ENCODE data around the gene USP32.

GRCh38 chr17:60359415-60359814 lies 32.5 kb downstream of the USP32 start:
- TF ChIP-seq POLR2A (IDR thresholded peaks at IDR 0.05; ENCODE audit: low read depth, low read length) (no peak), POLR2AphosphoS5 (IDR thresholded peaks at IDR 0.05; ENCODE audit: low read depth, low read length) (no peak)

Data from GM12892 (cell line).